Neural cell (in vitro differentiated cells): ENCODE measurements around the gene GRHL1. TPM values are rescaled to one million over a fixed set of nuclear protein-coding genes. Genes with fewer than 3 reads are reported as not detected.

Source experiments
- H2AFZ ChIP-seq: fragments of 200-600, 300-800 bp; sonication (generic), shearing (Covaris generic); 2 replicates; pipeline ENCODE4 v1.6.0; 2014; ENCODE audit warnings: low read depth, mild to moderate bottlenecking, antibody characterized with exemption, low read length, moderate library complexity
- H3F3A ChIP-seq: fragments of 200-600 bp; shearing (Covaris generic); 2 replicates; pipeline ENCODE4 v1.6.1; 2016; ENCODE audit warnings: mild to moderate bottlenecking, moderate library complexity, mixed read lengths, antibody characterized with exemption, low read length; ENCODE audit not compliant: insufficient read depth, poor library complexity, severe bottlenecking
- H3K27ac ChIP-seq: fragments of 200-600, 300-800 bp; sonication (generic), shearing (Covaris generic); 2 replicates; pipeline ENCODE4 v1.5.1; 2014; ENCODE audit warnings: mild to moderate bottlenecking, low read length, moderate library complexity
- H3K27me3 ChIP-seq: fragments of 300-800, 200-600 bp; sonication (generic), shearing (Covaris generic); 2 replicates; pipeline ENCODE4 v1.6.0; 2014; ENCODE audit warnings: mild to moderate bottlenecking, low read depth, low read length, moderate library complexity; ENCODE audit not compliant: insufficient read depth
- H3K36me3 ChIP-seq: fragments of 300-800, 200-600 bp; sonication (generic), shearing (Covaris generic); 2 replicates; pipeline ENCODE4 v1.5.1; 2014; ENCODE audit warnings: mild to moderate bottlenecking, antibody characterized with exemption, low read length, moderate library complexity; ENCODE audit not compliant: insufficient read depth
- H3K4me2 ChIP-seq: fragments of 300-800, 200-600 bp; sonication (generic), shearing (Covaris generic); 2 replicates; pipeline ENCODE4 v1.6.0; 2014; ENCODE audit warnings: mild to moderate bottlenecking, low read length
- H3K4me3 ChIP-seq: fragments of 300-800, 200-600 bp; sonication (generic), shearing (Covaris generic); 2 replicates; pipeline ENCODE4 v1.5.1; 2014; ENCODE audit warnings: mild to moderate bottlenecking, low read length, moderate library complexity
- H3K79me2 ChIP-seq: fragments of 200-600 bp; shearing (Covaris generic); replicated peaks from 2 replicates; pipeline ENCODE4 v1.6.0; 2014; ENCODE audit warnings: mild to moderate bottlenecking, low read length, moderate library complexity; ENCODE audit not compliant: insufficient read depth
- H3K9ac ChIP-seq: fragments of 300-800, 200-600 bp; sonication (generic), shearing (Covaris generic); 2 replicates; pipeline ENCODE4 v1.6.1; 2016; ENCODE audit warnings: mild to moderate bottlenecking, low read length, mixed read lengths
- H3K9me2 ChIP-seq: fragments of 200-600 bp; shearing (Covaris generic); 2 replicates; pipeline ENCODE4 v1.6.1; 2016; ENCODE audit warnings: mild to moderate bottlenecking, low read length, mixed read lengths; ENCODE audit not compliant: insufficient read depth
- H3K9me3 ChIP-seq: fragments of 200-600, 300-800 bp; sonication (generic), shearing (Covaris generic); 2 replicates; pipeline ENCODE4 v1.6.1; 2016; ENCODE audit warnings: mild to moderate bottlenecking, mixed run types, low read length, moderate library complexity, mixed read lengths
- H4K20me1 ChIP-seq: fragments of 200-600 bp; shearing (Covaris generic); 2 replicates; pipeline ENCODE4 v1.6.1; 2016; ENCODE audit warnings: mild to moderate bottlenecking, mixed run types; ENCODE audit not compliant: insufficient read depth
- CTCF ChIP-seq: fragments of 450-650 bp; IDR thresholded peaks from 2 replicates; pipeline ENCODE4 v1.5.1; 2014; ENCODE audit warnings: antibody characterized with exemption, mild to moderate bottlenecking, moderate library complexity; ENCODE audit not compliant: poor library complexity, severe bottlenecking
- EP300 ChIP-seq: fragments of 450-650 bp; conservative IDR thresholded peaks from 2 replicates; pipeline ENCODE4 v1.6.1; 2014; ENCODE audit warnings: antibody characterized with exemption, mild to moderate bottlenecking, moderate library complexity; ENCODE audit not compliant: poor library complexity, severe bottlenecking
- EZH2 ChIP-seq: fragments of 200-600, 300-800 bp; shearing (Covaris generic), sonication (generic); IDR thresholded peaks from 2 replicates; pipeline ENCODE4 v1.6.1; 2014; ENCODE audit warnings: antibody characterized with exemption, low read length, borderline replicate concordance, mild to moderate bottlenecking; ENCODE audit not compliant: insufficient read depth, poor library complexity, severe bottlenecking
- MXI1 ChIP-seq: fragments of 450-650 bp; conservative IDR thresholded peaks from 2 replicates; pipeline ENCODE4 v1.6.1; 2014; ENCODE audit warnings: antibody characterized with exemption, mild to moderate bottlenecking; ENCODE audit not compliant: poor library complexity, severe bottlenecking
- POLR2AphosphoS5 ChIP-seq: IDR thresholded peaks from 2 replicates; pipeline ENCODE4 v1.6.1; 2012
- RAD21 ChIP-seq: fragments of 450-650 bp; conservative IDR thresholded peaks from 2 replicates; pipeline ENCODE4 v1.6.1; 2014; ENCODE audit warnings: antibody characterized with exemption, mild to moderate bottlenecking, moderate library complexity
- REST ChIP-seq: IDR thresholded peaks from 2 replicates; pipeline ENCODE4 v1.6.1; 2012; ENCODE audit warnings: borderline replicate concordance
- SMC3 ChIP-seq: fragments of 450-650 bp; conservative IDR thresholded peaks from 2 replicates; pipeline ENCODE4 v1.6.1; 2014; ENCODE audit warnings: antibody characterized with exemption, mild to moderate bottlenecking, moderate library complexity; ENCODE audit not compliant: poor library complexity
- TAF1 ChIP-seq: IDR thresholded peaks from 2 replicates; pipeline ENCODE4 v1.6.1; 2012; ENCODE audit warnings: low read depth
- polyA plus RNA-seq: library from polyadenylated mRNA; depleted of rRNA; stranded (reverse); fragments of >200 nt; gene quantifications from 2 replicates; pipeline ENCODE4 v1.2.3, GENCODE V29; 2014

The GRHL1 gene
- polyA plus RNA-seq, 1 donor from 2014 or later, result 26.3 TPM

GRCh38 chr2:9990736-9991135 lies 39.2 kb downstream of the GRHL1 start:
- no peaks in the 10 kb centered on the region for H3K36me3 ChIP-seq
- no peak overlapping the region for H3K9ac ChIP-seq
- H3F3A ChIP-seq, result no peaks in the 10 kb centered on the region
- H3K9me2 ChIP-seq, result no peaks in the 10 kb centered on the region
- no peaks in the 10 kb centered on the region for H3K9me3 ChIP-seq
- H4K20me1 ChIP-seq, result no peaks in the 10 kb centered on the region
- H3K27ac ChIP-seq, result no peak overlapping the region
- H3K4me3 ChIP-seq, result no peak overlapping the region
- H3K27me3 ChIP-seq, result no peaks in the 10 kb centered on the region
- H2AFZ ChIP-seq, result no peak overlapping the region
- H3K79me2 ChIP-seq, result no peaks in the 10 kb centered on the region
- no peak for TF ChIP-seq TAF1
- no peak for TF ChIP-seq SMC3
- no peak for TF ChIP-seq MXI1
- no peak for TF ChIP-seq CTCF
- no peak for TF ChIP-seq EZH2
- TF ChIP-seq REST, result no peak
- no peak for TF ChIP-seq POLR2AphosphoS5
- no peak for TF ChIP-seq EP300
- no peak for TF ChIP-seq RAD21
- no peak overlapping the region for H3K4me2 ChIP-seq

GRCh38 chr2:9991221-9991620 lies 39.7 kb downstream of the GRHL1 start:
- Histone ChIP-seq H3K9me3 (no peaks in the 10 kb centered on the region), H3K4me2 (no peak overlapping the region), H3F3A (no peaks in the 10 kb centered on the region), H3K27ac (no peak overlapping the region), H2AFZ (no peak overlapping the region), H3K36me3 (no peaks in the 10 kb centered on the region), H4K20me1 (no peaks in the 10 kb centered on the region), H3K9me2 (no peaks in the 10 kb centered on the region), H3K79me2 (no peaks in the 10 kb centered on the region), H3K4me3 (no peak overlapping the region), H3K27me3 (no peaks in the 10 kb centered on the region), H3K9ac (no peak overlapping the region)
- TF ChIP-seq EP300 (no peak), REST (no peak), TAF1 (no peak), POLR2AphosphoS5 (no peak), RAD21 (no peak), EZH2 (no peak), MXI1 (no peak), CTCF (no peak)
